Measurements from ENCODE around the gene LDLRAD3. TPM values are rescaled to one million over a fixed set of nuclear protein-coding genes. Genes with fewer than 3 reads are reported as not detected.

Gene LDLRAD3
- total RNA-seq, 4 donors from 2014 or later = 10.2 to 41.9 (median 19.8) TPM

GRCh38 chr11:36118084-36118483 is 174.2 kb downstream of the LDLRAD3 start:
- no peaks in the 10 kb centered on the region for H3K36me3 ChIP-seq
- no peak overlapping the region for H3K4me3 ChIP-seq
- no peak overlapping the region for H3K27ac ChIP-seq
- no peaks in the 10 kb centered on the region for H3K4me1 ChIP-seq
- H3K27me3 ChIP-seq = no peaks in the 10 kb centered on the region
- DNase-seq = no peak
- intact Hi-C loops (cut with DNase I; ENCODE audit: low total_unique reads) = no loop called here
- H3K9me3 ChIP-seq = no peaks in the 10 kb centered on the region
- TF ChIP-seq, protein P1, sequence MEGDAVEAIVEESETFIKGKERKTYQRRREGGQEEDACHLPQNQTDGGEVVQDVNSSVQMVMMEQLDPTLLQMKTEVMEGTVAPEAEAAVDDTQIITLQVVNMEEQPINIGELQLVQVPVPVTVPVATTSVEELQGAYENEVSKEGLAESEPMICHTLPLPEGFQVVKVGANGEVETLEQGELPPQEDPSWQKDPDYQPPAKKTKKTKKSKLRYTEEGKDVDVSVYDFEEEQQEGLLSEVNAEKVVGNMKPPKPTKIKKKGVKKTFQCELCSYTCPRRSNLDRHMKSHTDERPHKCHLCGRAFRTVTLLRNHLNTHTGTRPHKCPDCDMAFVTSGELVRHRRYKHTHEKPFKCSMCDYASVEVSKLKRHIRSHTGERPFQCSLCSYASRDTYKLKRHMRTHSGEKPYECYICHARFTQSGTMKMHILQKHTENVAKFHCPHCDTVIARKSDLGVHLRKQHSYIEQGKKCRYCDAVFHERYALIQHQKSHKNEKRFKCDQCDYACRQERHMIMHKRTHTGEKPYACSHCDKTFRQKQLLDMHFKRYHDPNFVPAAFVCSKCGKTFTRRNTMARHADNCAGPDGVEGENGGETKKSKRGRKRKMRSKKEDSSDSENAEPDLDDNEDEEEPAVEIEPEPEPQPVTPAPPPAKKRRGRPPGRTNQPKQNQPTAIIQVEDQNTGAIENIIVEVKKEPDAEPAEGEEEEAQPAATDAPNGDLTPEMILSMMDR (IDR thresholded peaks at IDR 0.05) = no peak
- TF ChIP-seq POLR2A (IDR thresholded peaks at IDR 0.05) = no peak

GRCh38 chr11:36119300-36119699 is 175.4 kb downstream of the LDLRAD3 start:
- intact Hi-C loops (cut with DNase I; ENCODE audit: low total_unique reads) = no loop called here
- TF ChIP-seq, protein P1 (IDR thresholded peaks at IDR 0.05) = no peak
- TF ChIP-seq POLR2A (IDR thresholded peaks at IDR 0.05) = no peak

DNA sequence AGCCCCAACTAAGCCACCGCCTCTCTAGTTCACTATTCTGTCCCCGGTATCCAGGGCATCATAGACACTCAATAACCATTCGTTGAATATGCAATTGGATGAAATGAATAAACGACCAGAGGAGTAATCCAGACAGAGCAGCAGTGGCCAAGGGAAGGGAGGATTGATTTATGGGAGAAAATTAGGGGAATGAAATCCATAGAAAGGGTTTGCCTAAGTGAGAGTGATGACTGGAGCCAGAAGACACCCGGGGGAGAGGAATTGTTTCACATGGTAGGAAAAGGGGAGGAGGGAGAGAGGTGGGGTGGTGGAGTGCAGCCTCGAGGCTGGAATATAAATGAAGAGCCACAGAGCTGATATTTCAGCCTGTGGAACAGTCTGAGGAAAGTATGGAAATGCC is 177.2 kb downstream of the LDLRAD3 start:
- intact Hi-C loops (cut with DNase I; ENCODE audit: low total_unique reads) = no loop called here
- no peak overlapping the region for H3K4me3 ChIP-seq
- no peaks in the 10 kb centered on the region for H3K36me3 ChIP-seq
- H3K9me3 ChIP-seq = no peaks in the 10 kb centered on the region
- H3K27me3 ChIP-seq = no peaks in the 10 kb centered on the region
- no peak for DNase-seq
- TF ChIP-seq POLR2A (IDR thresholded peaks at IDR 0.05) = no peak
- TF ChIP-seq, protein P1 (IDR thresholded peaks at IDR 0.05) = no peak
- H3K4me1 ChIP-seq = no peaks in the 10 kb centered on the region
- H3K27ac ChIP-seq = no peak overlapping the region

More at GRCh38 chr11:36119300-36119699, 175.4 kb downstream of the LDLRAD3 start:
- no peak overlapping the region for H3K4me3 ChIP-seq
- H3K4me1 ChIP-seq = no peaks in the 10 kb centered on the region
- no peaks in the 10 kb centered on the region for H3K9me3 ChIP-seq
- no peaks in the 10 kb centered on the region for H3K36me3 ChIP-seq
- DNase-seq = no peak
- H3K27me3 ChIP-seq = no peaks in the 10 kb centered on the region
- H3K27ac ChIP-seq = no peak overlapping the region

DNA sequence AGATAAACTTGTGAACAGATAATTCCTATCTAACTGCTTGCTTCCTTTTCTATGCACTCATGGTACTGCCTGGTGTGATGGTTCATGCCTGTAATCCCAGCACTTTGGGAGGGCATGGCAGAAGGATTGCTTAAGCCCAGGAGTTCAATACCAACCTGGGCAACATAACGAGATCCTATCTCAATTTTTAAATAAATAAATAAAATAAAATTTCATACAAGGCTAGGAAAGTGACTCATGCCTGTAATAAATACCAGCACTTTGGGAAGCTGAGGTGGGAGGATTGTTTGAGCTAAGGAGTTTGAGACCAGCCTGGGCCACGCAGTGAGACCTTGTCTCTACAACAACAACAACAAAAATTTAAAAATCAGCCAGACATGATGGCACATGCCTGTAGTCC is 178.8 kb downstream of the LDLRAD3 start:
- Histone ChIP-seq H3K27ac (no peak overlapping the region), H3K4me3 (no peak overlapping the region), H3K9me3 (no peaks in the 10 kb centered on the region), H3K27me3 (no peaks in the 10 kb centered on the region), H3K4me1 (no peaks in the 10 kb centered on the region), H3K36me3 (no peaks in the 10 kb centered on the region)
- DNase-seq = no peak
- TF ChIP-seq POLR2A (IDR thresholded peaks at IDR 0.05) = no peak
- TF ChIP-seq, protein P1 (IDR thresholded peaks at IDR 0.05) = no peak
- intact Hi-C loops (cut with DNase I; ENCODE audit: low total_unique reads) = no loop called here

DNA sequence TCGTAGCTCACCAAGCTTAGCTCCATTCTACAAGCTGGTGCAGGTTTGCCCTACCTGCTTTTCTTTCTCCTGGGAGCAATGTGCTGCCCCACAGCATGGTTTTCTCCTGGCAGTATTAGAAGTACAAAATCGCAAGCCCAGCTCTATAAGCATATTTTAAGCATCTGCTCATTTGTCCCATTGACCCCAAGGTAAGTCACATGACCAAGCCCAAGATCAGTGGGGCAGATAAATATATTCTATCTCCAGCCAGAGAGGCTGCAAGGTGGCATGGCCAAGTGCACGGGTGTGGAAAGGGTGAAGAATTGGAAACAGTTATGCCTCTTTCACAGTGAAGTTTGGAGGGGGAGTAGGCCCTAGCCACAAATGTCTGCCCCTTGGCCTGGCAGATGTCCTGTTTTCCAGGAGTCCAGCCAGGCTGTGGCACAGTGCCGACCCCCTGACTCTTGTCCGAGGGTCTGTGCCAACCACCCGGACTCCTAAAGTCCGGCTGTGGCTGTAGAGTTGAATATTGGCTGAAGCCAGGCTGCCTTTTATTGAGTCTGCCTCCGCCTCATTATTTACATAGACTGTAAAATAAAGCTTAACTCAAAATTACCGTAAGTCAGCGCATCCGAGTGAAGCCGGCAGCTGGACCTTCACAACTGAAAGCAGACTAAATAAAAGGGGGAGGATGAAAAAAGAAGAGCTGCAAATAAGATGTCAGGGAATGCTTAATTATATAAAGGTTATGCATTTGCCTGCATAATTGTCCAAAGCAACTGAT is 179.7 kb downstream of the LDLRAD3 start:
- intact Hi-C loops (cut with DNase I; ENCODE audit: low total_unique reads) = no loop called here
- Histone ChIP-seq H3K4me1 (no peaks in the 10 kb centered on the region), H3K4me3 (no peak overlapping the region), H3K27ac (no peak overlapping the region), H3K36me3 (no peaks in the 10 kb centered on the region), H3K9me3 (no peaks in the 10 kb centered on the region), H3K27me3 (no peaks in the 10 kb centered on the region)
- no peak for DNase-seq
- no peak for TF ChIP-seq POLR2A (IDR thresholded peaks at IDR 0.05)
- TF ChIP-seq, protein P1 (IDR thresholded peaks at IDR 0.05) = no peak

Measured in uterus (tissue), 4 donors.